Muscle of back (tissue), 11 donors: ENCODE measurements around the gene KRT6C. TPM values are rescaled to one million over a fixed set of nuclear protein-coding genes. Genes with fewer than 3 reads are reported as not detected.
A peak's percentile ranks its signal among the peaks of the same experiment; 100 is the strongest.
"Not testable (repeated sequence)": the region's sequence is repeated elsewhere in the genome, so short reads cannot be mapped to it uniquely, and the experiment has no call there.

Experiments
- DNase-seq, 3 donors: peaks; one replicate each; pipeline versions ENCODE4 v3.0.0 to v3.0.0-alpha.2; 2013
- polyA plus RNA-seq, 10 donors: library from polyadenylated mRNA; unstranded; fragments of 120-200 nt; gene quantifications; one replicate each; pipeline ENCODE4 v1.2.1, GENCODE V29; 2013; ENCODE audit not compliant: insufficient read length in 10 of 10

Gene KRT6C
- polyA plus RNA-seq, 10 donors = 0.32 to 1.3 TPM; not detected in 8

GRCh38 chr12:52458861-52459260 lies 14.7 kb downstream of the KRT6C start:
- no peak for DNase-seq

DNA sequence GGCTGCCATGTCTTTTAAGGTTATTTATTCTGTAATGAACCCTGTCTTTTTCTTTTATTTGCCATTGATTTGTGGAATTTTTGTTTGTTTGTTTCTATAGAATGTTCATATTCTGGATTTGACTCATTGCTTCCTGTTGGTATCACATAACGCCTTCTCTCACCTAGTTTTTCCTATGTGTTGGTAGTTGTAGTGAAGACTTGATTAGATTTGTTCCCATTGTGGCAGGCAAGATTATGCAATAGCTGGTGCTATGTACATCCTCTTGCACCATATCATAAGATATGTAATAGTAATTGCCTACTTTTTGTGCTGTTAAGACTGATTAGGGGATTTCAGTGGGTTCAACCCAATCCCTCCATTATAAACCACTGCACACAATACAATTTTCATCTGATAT lies 17.8 kb downstream of the KRT6C start:
- DNase-seq = no peak

GRCh38 chr12:52454411-52455201 lies 19.0 kb downstream of the KRT6C start:
- no peak for DNase-seq

DNA sequence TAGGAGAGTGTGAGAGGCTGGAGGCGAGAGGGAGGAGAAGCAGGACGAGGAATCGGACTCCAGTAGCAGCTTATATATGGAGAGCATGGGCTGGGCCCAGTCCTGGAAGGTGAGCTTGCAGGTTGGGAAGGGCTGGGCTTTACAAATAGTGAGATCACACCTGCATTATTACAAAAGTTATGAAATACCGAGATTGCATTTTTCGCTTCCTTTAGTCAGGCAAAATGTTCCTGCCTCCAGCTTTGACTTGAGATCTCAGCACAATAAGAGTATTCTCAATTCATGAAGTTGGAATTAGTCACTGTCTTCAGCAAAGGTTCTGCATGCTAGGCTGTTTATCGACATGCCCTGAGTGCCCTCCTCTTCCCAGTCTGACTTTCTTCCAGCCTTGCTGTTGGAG lies 21.5 kb downstream of the KRT6C start, which contains the start of gene KRT6B:
Gene KRT6B (minus strand): TSS at position 46 of the 400 bp plus-strand sequence. CDS start 68 bp downstream, outside the sequence.
- DNase-seq = no peak

- DNase-seq = no peak
These were observed 25.4 kb downstream of the KRT6C start for GRCh38 chr12:52448228-52448627.

- not testable (repeated sequence) for DNase-seq
These were observed 26.4 kb downstream of the KRT6C start for GRCh38 chr12:52447196-52447595.

- no peak for DNase-seq
These were observed 27.1 kb downstream of the KRT6C start for GRCh38 chr12:52446367-52447045.

DNA sequence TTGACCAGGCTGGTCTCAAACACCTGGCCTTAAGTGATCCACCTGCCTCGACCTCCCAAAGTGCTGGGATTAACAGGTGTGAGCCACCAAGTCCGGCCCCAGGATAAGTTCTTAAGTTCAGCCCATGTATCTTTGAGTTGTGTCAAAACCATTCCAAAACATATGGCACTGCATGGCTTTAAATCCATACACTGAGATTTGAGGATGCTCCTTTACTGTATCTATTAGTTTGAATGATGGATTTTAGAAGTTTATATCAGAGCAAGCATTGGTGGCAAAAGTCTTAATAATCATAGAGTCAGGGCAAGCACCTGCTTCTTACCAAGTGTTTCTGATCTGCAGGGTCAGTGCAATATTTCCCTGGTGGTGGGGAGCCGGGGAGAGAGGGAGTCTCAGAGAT lies 27.7 kb downstream of the KRT6C start:
- DNase-seq = no peak

- no peak for DNase-seq
These were observed 28.7 kb downstream of the KRT6C start for GRCh38 chr12:52444647-52445595.

- no peak for DNase-seq
These were observed 29.6 kb downstream of the KRT6C start for GRCh38 chr12:52443966-52444365.

- DNase-seq = peak in 2 of 3 donors; percentile 8 to 83
These were observed 31.0 kb downstream of the KRT6C start for GRCh38 chr12:52442600-52443061.

- DNase-seq = no peak
These were observed 32.2 kb downstream of the KRT6C start for GRCh38 chr12:52441320-52441911.

- DNase-seq = peak in 1 of 3 donors; percentile 47
These were observed 32.7 kb downstream of the KRT6C start for GRCh38 chr12:52440821-52441319.

- no peak for DNase-seq
These were observed 33.8 kb downstream of the KRT6C start for GRCh38 chr12:52439845-52440244.

- no peak for DNase-seq
These were observed 34.2 kb downstream of the KRT6C start for GRCh38 chr12:52439420-52439819.

DNA sequence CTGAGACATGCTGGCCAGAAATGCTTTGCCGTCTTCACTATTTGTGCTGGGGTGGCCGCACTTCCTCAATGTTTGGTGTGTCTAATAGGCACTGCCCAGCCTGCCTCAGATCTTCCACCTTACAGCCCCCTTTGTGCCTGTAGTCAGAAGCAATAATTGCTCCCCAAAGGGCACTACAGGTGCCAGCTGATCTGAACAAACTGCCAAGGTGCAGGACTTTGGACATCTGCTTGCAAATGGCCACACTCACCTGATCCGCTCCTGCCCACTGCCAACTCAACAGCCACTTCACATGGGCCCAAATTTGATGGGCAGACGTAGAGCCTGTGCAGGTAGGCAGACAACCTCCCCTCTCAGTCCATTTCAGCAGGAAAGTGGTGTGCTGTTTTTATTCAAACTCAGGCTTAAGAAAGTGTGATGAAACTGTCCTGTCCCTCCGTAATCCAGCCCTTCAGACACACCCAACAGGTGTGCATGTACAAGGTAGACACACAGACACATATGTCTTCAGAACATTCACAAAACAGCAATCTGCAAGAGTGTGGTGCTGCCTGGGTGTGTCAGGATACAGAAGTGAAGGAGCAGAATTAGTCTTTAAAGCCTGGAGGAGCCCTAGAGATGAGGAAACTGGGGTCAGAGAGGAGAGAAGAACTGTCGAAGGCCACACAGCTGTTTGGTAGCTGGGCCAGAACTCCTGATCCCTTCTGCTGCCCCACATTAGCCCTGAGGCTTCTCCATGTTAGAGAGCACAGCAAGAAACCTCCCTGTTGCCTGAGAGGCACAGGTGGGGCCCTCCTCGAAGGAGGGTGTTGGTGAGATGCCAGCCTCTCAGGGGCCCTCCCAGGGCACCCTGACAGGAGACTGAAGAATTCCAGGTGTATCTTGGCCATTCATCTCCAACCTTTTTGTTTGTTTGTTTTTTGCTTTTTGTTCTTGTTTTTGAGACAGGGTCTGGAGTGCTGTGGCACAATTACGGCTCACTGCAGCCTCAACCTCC lies 35.0 kb downstream of the KRT6C start:
- no peak for DNase-seq

DNA sequence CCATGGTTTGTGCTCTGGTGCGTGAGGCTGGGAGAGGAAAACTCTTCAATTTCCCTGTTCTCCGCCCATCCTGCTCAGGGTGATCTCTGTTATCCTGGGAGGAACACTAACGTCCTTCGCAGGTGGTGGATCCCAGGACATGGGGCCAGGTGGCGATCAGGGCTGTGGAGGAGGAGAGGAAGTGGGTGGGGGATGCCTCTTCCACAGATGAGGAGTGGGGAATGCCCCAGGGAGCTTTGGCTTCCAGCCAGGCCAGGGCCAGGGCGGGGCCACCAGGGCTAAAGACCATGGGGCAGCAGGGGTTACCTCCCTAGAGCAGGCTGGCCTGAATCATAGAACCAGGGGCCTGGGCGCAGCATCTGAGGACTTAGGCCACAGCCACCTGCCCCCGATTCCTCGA lies 36.1 kb downstream of the KRT6C start:
- DNase-seq = no peak

DNA sequence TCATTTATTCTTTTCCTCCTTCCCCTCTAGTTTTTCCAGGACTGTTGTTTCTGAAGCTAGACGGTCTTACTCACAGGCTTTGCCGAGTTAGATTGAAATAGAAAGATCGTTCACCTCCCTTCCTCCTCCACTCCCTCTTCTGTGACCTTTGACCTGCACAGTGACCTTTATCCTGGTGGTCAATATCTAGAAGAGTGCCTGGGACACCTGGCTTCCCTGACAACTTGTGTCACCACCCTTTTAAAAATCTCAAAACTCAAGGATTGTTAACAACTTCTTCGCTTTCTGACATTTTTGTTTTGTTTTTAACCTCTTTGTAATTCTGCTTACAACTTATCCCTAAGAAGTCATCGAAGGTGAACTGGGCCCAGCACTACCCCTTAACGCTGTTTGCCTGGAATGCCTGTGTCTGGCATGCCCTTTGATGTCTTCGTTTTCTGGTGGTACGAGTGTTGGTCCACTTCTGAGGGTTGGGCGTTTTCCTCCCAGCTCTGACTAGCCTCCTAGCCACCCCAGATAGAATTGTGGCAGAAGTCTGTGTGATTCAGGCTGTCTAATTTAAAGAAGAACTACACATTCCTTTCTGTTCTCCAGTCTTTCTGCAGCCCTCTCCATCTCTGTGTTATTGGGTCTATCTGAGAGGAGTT lies 36.7 kb downstream of the KRT6C start:
- DNase-seq = no peak
